Amygdala (tissue), 56 donors: ENCODE results near the gene TUSC1.
A peak's percentile ranks its signal among the peaks of the same experiment; 100 is the strongest.
"Not testable (repeated sequence)": the region's sequence is repeated elsewhere in the genome, so short reads cannot be mapped to it uniquely, and the experiment has no call there.

ENCODE experiments used
- DNase-seq, 56 donors: peaks; one replicate each; lab custom pipeline; 2025; lab: John Stamatoyannopoulos, UW

The TUSC1 gene

GRCh38 chr9:25678147-25678666, at the start of gene TUSC1:
TUSC1 (minus strand) TSS chr9:25678444; CDS start chr9:25678312, 132 bp downstream.
- peak; percentile 34 to 91 (median 76) for DNase-seq

- DNase-seq: no peak
Observed at GRCh38 chr9:25726871-25727410, 48.7 kb upstream of the TUSC1 start.

GRCh38 chr9:25724424-25724823, 46.2 kb upstream of the TUSC1 start:
- no peak for DNase-seq

- peak in 10 of 56 donors; percentile 0 to 34 (median 10) for DNase-seq
Observed at GRCh38 chr9:25716220-25716872, 38.1 kb upstream of the TUSC1 start.

GRCh38 chr9:25709941-25710340, 31.7 kb upstream of the TUSC1 start:
- no peak for DNase-seq

- no peak for DNase-seq
Observed at GRCh38 chr9:25704800-25705199, 26.6 kb upstream of the TUSC1 start.

GRCh38 chr9:25703701-25704357, 25.6 kb upstream of the TUSC1 start:
- no peak for DNase-seq

GRCh38 chr9:25702536-25702935, 24.3 kb upstream of the TUSC1 start:
- no peak for DNase-seq

GRCh38 chr9:25700899-25701298, 22.7 kb upstream of the TUSC1 start:
- DNase-seq: not testable (repeated sequence)

GRCh38 chr9:25700430-25700829, 22.2 kb upstream of the TUSC1 start:
- no peak for DNase-seq

- DNase-seq: no peak
Observed at GRCh38 chr9:25691786-25692185, 13.5 kb upstream of the TUSC1 start.

- no peak for DNase-seq
Observed at GRCh38 chr9:25684321-25684720, 6.1 kb upstream of the TUSC1 start.

- no peak for DNase-seq
Observed at GRCh38 chr9:25681266-25681665, 3.0 kb upstream of the TUSC1 start.

GRCh38 chr9:25678846-25679360, 659 bp upstream of the TUSC1 start:
- no peak for DNase-seq

- peak in 55 of 56 donors; percentile 9 to 86 (median 66) for DNase-seq
Observed at GRCh38 chr9:25677301-25678146, 720 bp downstream of the TUSC1 start.

- DNase-seq: not testable (repeated sequence)
Observed at GRCh38 chr9:25675858-25676257, 2.4 kb downstream of the TUSC1 start.

GRCh38 chr9:25658571-25658970, 19.7 kb downstream of the TUSC1 start:
- no peak for DNase-seq

GRCh38 chr9:25654417-25654816, 23.8 kb downstream of the TUSC1 start:
- no peak for DNase-seq

- no peak for DNase-seq
Observed at GRCh38 chr9:25648116-25648515, 30.1 kb downstream of the TUSC1 start.

- DNase-seq: no peak
Observed at GRCh38 chr9:25636026-25636425, 42.2 kb downstream of the TUSC1 start.

GRCh38 chr9:25629231-25629630, 49.0 kb downstream of the TUSC1 start:
- DNase-seq: no peak
